GM18505 (cell line): ENCODE data around the gene SYTL4.
"Not testable (repeated sequence)": the region's sequence is repeated elsewhere in the genome, so short reads cannot be mapped to it uniquely, and the experiment has no call there.

Experiments
- ATAC-seq: cut with Tn5 transposase; IDR thresholded peaks from one replicate; pipeline ENCODE4 v1.9.1; 2021; ENCODE audit not compliant: unreplicated experiment
- POLR2A ChIP-seq: IDR thresholded peaks from 4 replicates; pipeline ENCODE4 v1.6.1; 2011; ENCODE audit warnings: borderline replicate concordance; ENCODE audit not compliant: insufficient read depth, insufficient read length; ENCODE audit errors: extremely low read depth

SYTL4 gene

DNA sequence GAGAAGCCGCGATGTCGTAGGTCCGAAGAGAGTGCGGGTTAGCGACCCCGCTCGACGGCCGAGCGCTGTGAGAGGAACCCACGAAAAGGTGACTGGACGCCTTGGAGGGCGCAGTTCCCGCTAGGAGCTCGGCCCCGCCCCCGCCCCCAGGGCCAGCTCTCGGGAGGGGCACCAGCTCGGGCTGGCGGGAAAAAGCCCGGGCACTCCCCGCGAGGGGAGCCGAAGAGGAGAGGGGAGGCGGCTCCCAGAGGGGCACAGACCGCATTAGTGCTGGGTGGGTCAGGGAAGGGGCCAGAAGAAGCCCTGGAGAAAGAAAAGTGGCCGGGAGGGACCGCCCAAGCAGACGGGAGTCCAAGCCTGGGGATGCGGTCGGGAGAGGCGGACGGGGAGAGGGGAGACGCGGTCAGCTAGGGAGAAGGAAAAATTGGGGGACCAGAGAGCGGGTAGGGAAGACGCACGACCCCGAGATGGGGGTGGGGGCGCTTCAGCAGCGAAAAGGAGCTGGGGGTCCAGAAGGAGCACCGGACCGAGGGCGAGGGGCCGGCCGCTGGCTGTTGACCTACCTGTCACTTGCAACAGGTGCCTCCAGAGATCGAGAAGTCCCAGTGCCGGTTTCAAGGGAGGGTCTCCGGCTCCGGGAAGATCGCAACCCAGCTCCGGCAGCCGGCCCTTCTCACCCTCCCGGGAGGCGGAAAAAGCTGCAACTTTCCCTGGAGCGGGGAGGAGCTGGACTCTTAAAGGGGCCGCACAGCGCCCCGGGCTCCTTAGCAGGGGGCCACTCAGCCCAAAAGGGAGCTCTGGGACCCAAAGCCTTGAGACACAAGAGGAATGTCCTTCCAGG lies at the start of gene SYTL4:
SYTL4 (minus strand) TSS at position 681 of the 841 bp plus-strand sequence. CDS start 30,084 bp downstream, outside the sequence.
- no peak for TF ChIP-seq POLR2A
- ATAC-seq, result no peak

GRCh38 chrX:100769439-100769838 lies 37.5 kb upstream of the SYTL4 start:
- ATAC-seq, result not testable (repeated sequence)

DNA sequence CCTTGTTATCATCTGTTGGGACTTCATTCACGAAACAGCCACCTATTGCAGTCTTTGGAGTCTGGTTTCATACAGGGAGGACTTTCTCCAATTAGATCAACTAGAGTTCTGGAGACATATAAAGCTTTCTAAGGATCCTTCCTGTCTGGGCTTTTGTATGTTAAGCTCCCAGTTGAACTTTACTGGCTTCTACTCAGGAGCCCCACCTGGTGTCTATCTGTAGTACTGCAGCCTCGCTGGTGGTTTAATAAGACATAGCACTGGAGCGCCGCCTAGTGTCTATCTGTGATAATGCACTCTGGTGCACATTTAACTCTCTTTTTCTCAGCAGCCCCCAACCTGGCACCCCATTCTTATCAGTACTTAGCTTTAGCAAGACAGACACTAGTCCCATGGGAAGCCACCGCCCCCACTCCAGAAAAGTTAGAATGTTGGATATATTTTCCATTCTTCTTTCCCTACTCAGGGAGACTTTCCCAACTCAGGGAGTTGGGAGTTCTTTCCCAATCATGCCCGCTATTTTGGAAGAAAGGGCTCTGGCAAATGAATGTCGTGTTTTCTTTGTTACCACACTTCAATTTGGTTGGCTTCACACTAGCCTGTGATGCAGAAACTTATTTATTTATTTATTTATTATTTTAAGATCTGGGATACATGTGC lies 36.9 kb upstream of the SYTL4 start:
- peak; percentile 66 for ATAC-seq
- TF ChIP-seq POLR2A, result no peak

DNA sequence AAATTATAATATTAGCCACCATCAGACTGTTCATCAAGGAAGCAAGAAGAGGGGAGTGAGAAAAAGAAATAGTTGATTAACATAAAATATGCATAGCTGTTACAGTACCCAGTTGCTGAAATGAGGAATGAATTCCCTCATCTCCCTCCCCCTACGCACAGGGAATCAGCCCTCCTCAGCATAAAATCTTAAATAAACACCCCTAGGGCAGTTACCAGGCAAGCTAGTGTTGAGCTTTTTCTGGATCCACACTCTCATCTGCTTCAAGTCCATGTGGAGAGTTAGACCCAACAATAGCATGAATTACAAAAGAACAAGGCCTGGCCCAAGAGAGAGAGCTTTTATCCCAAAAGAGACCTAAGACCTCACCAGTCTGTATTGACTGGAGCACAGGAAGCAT lies 19.0 kb upstream of the SYTL4 start:
- TF ChIP-seq POLR2A, result no peak
- ATAC-seq, result no peak

GRCh38 chrX:100748108-100748507 lies 16.2 kb upstream of the SYTL4 start:
- TF ChIP-seq POLR2A, result no peak
- ATAC-seq, result no peak

DNA sequence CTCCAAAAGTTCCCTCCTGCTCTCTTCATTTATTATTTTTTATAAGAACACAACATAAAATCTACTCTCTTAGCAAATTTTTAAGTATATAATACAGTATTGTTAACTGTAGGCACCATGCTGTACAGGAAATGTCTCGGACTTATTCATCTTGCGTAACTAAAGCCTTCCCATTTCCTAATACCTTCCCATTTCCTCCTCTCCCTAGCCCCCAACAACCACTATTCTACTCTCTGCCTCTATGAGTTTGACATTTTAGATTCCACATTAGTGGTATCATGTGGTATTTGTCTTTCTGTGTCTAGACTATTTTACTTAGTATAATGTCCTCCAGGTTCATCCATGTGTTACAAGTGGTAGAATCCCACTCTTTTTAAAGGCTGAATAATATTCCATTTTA lies 15.8 kb upstream of the SYTL4 start:
- no peak for TF ChIP-seq POLR2A
- ATAC-seq, result no peak

- no peak for TF ChIP-seq POLR2A
- no peak for ATAC-seq
These were observed 15.2 kb upstream of the SYTL4 start for GRCh38 chrX:100747090-100747489.

- TF ChIP-seq POLR2A, result no peak
- no peak for ATAC-seq
These were observed 14.1 kb upstream of the SYTL4 start for GRCh38 chrX:100745806-100746537.

GRCh38 chrX:100745205-100745604 lies 13.3 kb upstream of the SYTL4 start:
- no peak for ATAC-seq
- TF ChIP-seq POLR2A, result no peak

DNA sequence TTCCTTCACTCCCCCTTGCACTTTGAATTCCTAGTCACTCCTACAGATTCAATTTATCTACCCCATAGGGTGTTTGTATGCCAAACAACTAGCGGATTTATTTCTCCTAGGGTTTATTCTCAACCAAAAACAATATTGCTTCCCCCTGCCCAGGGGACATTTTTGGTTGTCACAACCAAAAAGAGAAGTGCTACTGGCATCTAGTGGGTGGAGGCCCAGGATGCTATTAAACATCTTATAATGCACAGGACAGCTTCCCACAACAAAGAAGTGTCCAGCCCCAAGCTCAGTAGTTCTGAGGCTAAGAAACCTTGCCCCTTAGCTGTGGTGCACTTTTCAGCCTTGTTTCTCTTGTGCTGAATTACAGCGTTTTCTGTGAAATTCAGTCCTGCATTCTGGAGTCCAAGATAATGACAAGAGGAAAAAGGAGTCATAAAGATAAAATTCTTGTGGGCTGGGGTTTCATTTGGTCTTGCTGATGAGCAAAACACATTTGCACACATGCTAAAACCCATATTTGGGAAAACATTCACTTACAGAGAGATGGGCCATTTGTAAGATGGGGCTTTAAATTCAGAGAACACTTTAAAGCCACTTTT lies 11.2 kb upstream of the SYTL4 start:
- no peak for ATAC-seq
- no peak for TF ChIP-seq POLR2A

- not testable (repeated sequence) for ATAC-seq
These were observed 7.9 kb downstream of the SYTL4 start for GRCh38 chrX:100724006-100724405.

GRCh38 chrX:100721328-100721727 lies 10.6 kb downstream of the SYTL4 start:
- no peak for TF ChIP-seq POLR2A
- ATAC-seq, result no peak

DNA sequence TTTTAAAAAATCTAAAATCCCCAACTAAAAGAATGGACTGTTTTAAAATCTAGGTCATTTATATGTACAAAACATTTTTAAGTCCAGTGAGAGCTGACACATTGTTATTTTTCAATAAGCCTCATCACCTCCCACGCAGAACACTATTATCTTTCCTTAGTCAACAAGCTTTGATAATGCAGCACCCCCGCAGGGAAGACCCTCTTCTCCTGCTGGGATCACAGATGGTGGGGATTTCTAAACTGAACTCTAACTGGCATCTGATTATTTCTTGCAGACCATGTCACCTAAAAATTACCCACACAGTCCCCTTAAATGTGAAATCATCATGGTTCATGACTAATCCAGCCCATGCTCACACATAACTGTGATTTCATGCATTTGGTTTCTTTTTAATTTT lies 11.6 kb downstream of the SYTL4 start:
- ATAC-seq, result no peak

More for the DNA sequence above, 11.6 kb downstream of the SYTL4 start:
- TF ChIP-seq POLR2A, result no peak
